BLaER1 treated with 17β-estradiol and CSF1 and Interleukin-3, amounts not matched to agents 10 nM and 100 nM (cell line): ENCODE measurements around the gene LEMD1.

Experiments
- H3K27ac ChIP-seq, 11 experiments: shearing (Covaris generic); formaldehyde crosslinking; 2 replicates each; pipeline ENCODE4 v1.8.1; 2022
- H3K27me3 ChIP-seq, 11 experiments: shearing (Covaris generic); formaldehyde crosslinking; 2 replicates each; pipeline ENCODE4 v1.8.1; 2022
- H3K36me3 ChIP-seq, 11 experiments: shearing (Covaris generic); formaldehyde crosslinking; 2 replicates each; pipeline ENCODE4 v1.8.1; 2022
- H3K4me1 ChIP-seq, 10 experiments: shearing (Covaris generic); formaldehyde crosslinking; 2 replicates each; pipeline ENCODE4 v1.8.1; 2022
- H3K4me2 ChIP-seq, 11 experiments: shearing (Covaris generic); formaldehyde crosslinking; 2 replicates each; pipeline ENCODE4 v1.8.1; 2022
- H3K4me3 ChIP-seq, 10 experiments: shearing (Covaris generic); formaldehyde crosslinking; 2 replicates each; pipeline ENCODE4 v1.8.1; 2022
- H3K9ac ChIP-seq, 11 experiments: shearing (Covaris generic); formaldehyde crosslinking; 2 replicates each; pipeline ENCODE4 v1.8.1; 2022
- H3K9me3 ChIP-seq, 11 experiments: shearing (Covaris generic); formaldehyde crosslinking; replicated peaks in 1 of 11; 2 replicates each; pipeline ENCODE4 v1.8.1; 2022
- H4K20me1 ChIP-seq, 11 experiments: shearing (Covaris generic); formaldehyde crosslinking; 2 replicates each; pipeline ENCODE4 v1.8.1; 2022
- Cebpa-rat ChIP-seq, 11 experiments: shearing (Covaris generic); IDR thresholded peaks; 2 replicates each; pipeline ENCODE4 v1.8.1; 2022

LEMD1 gene

GRCh38 chr1:205449750-205450443, 28.0 kb upstream of the LEMD1 start:
- H3K27me3 ChIP-seq = peaks cover 36 to 60% (median 48%) of the 10 kb centered on the region in 11 experiments
- peak overlapping the region in 2 of 11 experiments; percentile 68; a peak in 4 of 22 replicates for H3K27ac ChIP-seq
- no peaks in the 10 kb centered on the region for H3K36me3 ChIP-seq
- H3K9ac ChIP-seq = peak overlapping the region in 4 of 11 experiments; percentile 22 to 64 (median 50); a peak in 5 of 22 replicates
- H3K9me3 ChIP-seq = no peaks in the 10 kb centered on the region
- peak overlapping the region; percentile 49 to 88 (median 63); a peak in 21 of 22 replicates for H3K4me2 ChIP-seq
- no peak for TF ChIP-seq Cebpa-rat (IDR thresholded peaks at IDR 0.05)
- H4K20me1 ChIP-seq = peaks cover 0 to 24% (median 1%) of the 10 kb centered on the region in 11 experiments; a peak in 10 of 22 replicates
- peaks cover 10 to 32% (median 29%) of the 10 kb centered on the region in 10 experiments for H3K4me1 ChIP-seq
- peak overlapping the region in 1 of 10 experiments; percentile 53; a peak in 2 of 20 replicates for H3K4me3 ChIP-seq

- Histone ChIP-seq H3K9me3 (no peaks in the 10 kb centered on the region), H3K9ac (peak overlapping the region in 4 of 11 experiments; percentile 22 to 64 (median 50); a peak in 5 of 22 replicates), H3K4me1 (peaks cover 10 to 33% (median 29%) of the 10 kb centered on the region in 10 experiments), H3K27ac (peak overlapping the region in 2 of 11 experiments; percentile 68; a peak in 4 of 22 replicates), H3K27me3 (peaks cover 31 to 55% (median 46%) of the 10 kb centered on the region in 11 experiments), H3K36me3 (no peaks in the 10 kb centered on the region), H4K20me1 (peaks cover 0 to 19% (median 0%) of the 10 kb centered on the region in 11 experiments; a peak in 8 of 22 replicates), H3K4me2 (peak overlapping the region; percentile 49 to 88 (median 63); a peak in 21 of 22 replicates), H3K4me3 (peak overlapping the region in 1 of 10 experiments; percentile 53; a peak in 2 of 20 replicates)
- no peak for TF ChIP-seq Cebpa-rat (IDR thresholded peaks at IDR 0.05)
Measured at GRCh38 chr1:205449254-205449749, 27.4 kb upstream of the LEMD1 start.

- Histone ChIP-seq H3K9ac (peak overlapping the region in 2 of 11 experiments; percentile 63 to 64; a peak in 3 of 22 replicates), H3K27ac (peak overlapping the region in 2 of 11 experiments; percentile 68; a peak in 2 of 22 replicates), H3K4me1 (peaks cover 10 to 33% (median 29%) of the 10 kb centered on the region in 10 experiments), H3K9me3 (no peaks in the 10 kb centered on the region), H3K36me3 (no peaks in the 10 kb centered on the region), H3K27me3 (peaks cover 25 to 49% (median 42%) of the 10 kb centered on the region in 11 experiments), H4K20me1 (peaks cover 0 to 15% (median 0%) of the 10 kb centered on the region in 11 experiments; a peak in 8 of 22 replicates), H3K4me2 (peak overlapping the region; percentile 49 to 88 (median 63); a peak in 16 of 22 replicates), H3K4me3 (peak overlapping the region in 1 of 10 experiments; percentile 53; a peak in 2 of 20 replicates)
- TF ChIP-seq Cebpa-rat (IDR thresholded peaks at IDR 0.05) = no peak
Measured at GRCh38 chr1:205448540-205449253, 26.8 kb upstream of the LEMD1 start.

- H3K27me3 ChIP-seq = peaks cover 15 to 39% (median 33%) of the 10 kb centered on the region in 11 experiments
- no peak overlapping the region for H3K4me3 ChIP-seq
- peaks cover 12 to 37% (median 32%) of the 10 kb centered on the region in 10 experiments for H3K4me1 ChIP-seq
- H3K27ac ChIP-seq = no peak overlapping the region
- H3K9me3 ChIP-seq = no peaks in the 10 kb centered on the region
- H3K36me3 ChIP-seq = no peaks in the 10 kb centered on the region
- H3K4me2 ChIP-seq = peak overlapping the region in 4 of 11 experiments; percentile 14 to 88 (median 60); a peak in 6 of 22 replicates
- H3K9ac ChIP-seq = no peak overlapping the region
- H4K20me1 ChIP-seq = peaks cover 0 to 20% (median 0%) of the 10 kb centered on the region in 11 experiments; a peak in 5 of 22 replicates
- no peak for TF ChIP-seq Cebpa-rat (IDR thresholded peaks at IDR 0.05)
Measured at GRCh38 chr1:205447457-205448341, 25.8 kb upstream of the LEMD1 start.

- no peak for TF ChIP-seq Cebpa-rat (IDR thresholded peaks at IDR 0.05)
- Histone ChIP-seq H3K4me1 (peaks cover 20 to 46% (median 40%) of the 10 kb centered on the region in 10 experiments), H3K27ac (no peak overlapping the region), H3K27me3 (peaks cover 6 to 31% (median 24%) of the 10 kb centered on the region in 11 experiments), H3K4me2 (no peak overlapping the region), H3K9me3 (no peaks in the 10 kb centered on the region), H3K36me3 (no peaks in the 10 kb centered on the region), H3K4me3 (no peak overlapping the region), H4K20me1 (peaks cover 0 to 29% (median 0%) of the 10 kb centered on the region in 11 experiments; a peak in 3 of 22 replicates), H3K9ac (no peak overlapping the region)
Measured at GRCh38 chr1:205446828-205447227, 25.0 kb upstream of the LEMD1 start.

GRCh38 chr1:205445646-205445935, 23.7 kb upstream of the LEMD1 start:
- Histone ChIP-seq H3K27me3 (peaks cover 1 to 25% (median 13%) of the 10 kb centered on the region in 11 experiments; a peak in 16 of 22 replicates), H3K36me3 (no peaks in the 10 kb centered on the region), H3K4me3 (no peak overlapping the region), H3K9ac (no peak overlapping the region), H3K27ac (no peak overlapping the region), H3K9me3 (no peaks in the 10 kb centered on the region), H3K4me2 (peak overlapping the region in 4 of 11 experiments; percentile 24 to 43 (median 35); a peak in 5 of 22 replicates), H4K20me1 (peaks cover 0 to 37% (median 0%) of the 10 kb centered on the region in 11 experiments; a peak in 4 of 22 replicates), H3K4me1 (peaks cover 33 to 55% (median 50%) of the 10 kb centered on the region in 10 experiments)
- TF ChIP-seq Cebpa-rat (IDR thresholded peaks at IDR 0.05) = no peak

GRCh38 chr1:205444931-205445645, 23.2 kb upstream of the LEMD1 start:
- Histone ChIP-seq H3K36me3 (no peaks in the 10 kb centered on the region), H3K4me1 (peaks cover 38 to 56% (median 52%) of the 10 kb centered on the region in 10 experiments), H3K4me2 (peak overlapping the region in 8 of 11 experiments; percentile 24 to 43 (median 28); a peak in 11 of 22 replicates), H3K9me3 (no peaks in the 10 kb centered on the region), H4K20me1 (peaks cover 0 to 42% (median 0%) of the 10 kb centered on the region in 11 experiments; a peak in 5 of 22 replicates), H3K9ac (no peak overlapping the region), H3K27me3 (peaks cover 0 to 25% (median 12%) of the 10 kb centered on the region in 11 experiments; a peak in 13 of 22 replicates), H3K27ac (no peak overlapping the region), H3K4me3 (no peak overlapping the region)
- no peak for TF ChIP-seq Cebpa-rat (IDR thresholded peaks at IDR 0.05)
